ENCODE measurements around the gene TSSC4. TPM values are rescaled to one million over a fixed set of nuclear protein-coding genes. Genes with fewer than 3 reads are reported as not detected.

The TSSC4 gene
- total RNA-seq, 4 donors from 2014 or later, result 13.3 to 38.9 (median 36.0) TPM

DNA sequence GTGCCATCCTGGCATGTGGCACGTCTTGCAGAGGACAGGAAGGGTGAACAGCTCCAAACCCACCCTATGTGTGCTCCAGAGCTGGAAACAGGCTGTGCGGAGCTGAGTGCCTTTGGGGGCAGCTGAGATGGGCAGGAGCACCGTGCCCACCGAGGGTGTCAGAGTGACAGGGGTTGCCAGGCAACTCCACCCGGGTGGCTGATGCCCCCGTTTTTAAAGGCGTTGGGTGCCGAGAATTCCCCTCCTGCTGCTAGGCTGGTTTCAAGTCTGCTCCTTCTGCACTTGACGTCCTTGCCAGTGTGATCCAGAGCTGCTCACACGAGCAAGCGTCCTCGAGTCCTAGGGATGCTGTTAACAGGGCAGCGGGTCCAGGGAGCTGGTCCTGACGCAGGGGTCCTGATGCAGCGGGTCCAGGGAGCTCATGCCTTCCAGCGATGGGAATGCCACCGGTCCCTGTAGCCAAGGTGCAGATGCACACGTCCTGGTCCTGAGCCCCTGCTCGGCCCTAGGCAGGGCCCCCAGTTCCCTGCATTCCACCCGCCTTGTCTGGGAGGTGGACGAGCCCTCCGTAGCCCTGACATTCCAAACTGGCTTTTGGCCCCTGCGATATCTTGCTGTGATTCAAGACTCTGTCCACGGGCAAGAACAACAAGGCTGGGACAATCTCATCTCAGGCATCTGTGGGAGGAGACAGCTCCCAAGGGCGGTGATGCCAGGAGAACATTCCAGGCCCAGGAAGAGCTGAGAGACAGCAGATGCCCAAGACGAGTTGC, 49.2 kb downstream of the TSSC4 start:
- no peak for DNase-seq

DNA sequence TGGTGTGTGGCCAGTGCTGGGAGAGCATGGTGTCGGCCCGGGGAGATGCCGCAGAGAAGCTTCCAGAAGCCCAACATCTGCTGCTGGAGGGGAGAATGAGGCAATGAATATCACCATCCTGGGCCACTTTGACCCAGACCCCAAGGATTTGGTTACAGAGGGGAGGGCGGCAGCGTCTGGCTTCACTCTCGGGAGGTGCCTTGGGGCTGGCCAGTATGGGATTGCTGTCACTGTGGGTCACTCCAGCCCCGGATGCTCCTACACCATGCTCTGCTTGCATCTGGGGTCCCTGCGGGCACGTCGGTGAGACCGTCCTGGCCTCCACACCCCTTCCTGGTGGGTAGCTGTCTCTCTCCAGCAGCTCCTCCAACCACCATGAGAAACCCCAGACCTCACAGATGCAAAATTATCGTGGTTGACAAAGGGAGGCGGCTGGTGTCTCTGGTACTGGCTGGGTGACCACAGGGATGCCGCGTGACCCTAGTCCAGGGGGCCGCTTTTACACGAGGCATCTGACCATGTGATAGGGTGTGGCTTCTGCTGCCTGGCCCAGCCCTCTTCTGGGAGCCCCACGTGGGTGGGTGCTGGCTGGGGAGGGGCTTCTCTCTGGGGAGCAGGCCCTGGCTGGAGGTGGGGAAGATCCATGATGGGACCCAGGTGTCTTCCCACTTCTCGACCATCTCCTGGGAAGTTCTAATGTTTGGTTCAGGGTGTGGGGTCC, 49.9 kb downstream of the TSSC4 start:
- 79 to 80% methylated on average over 3 to 17 of the region's 19 CpGs for WGBS, 2 donors (ENCODE audit: low coverage in 1 of 2)
- in situ Hi-C loops (cut with MboI; ENCODE audit: low pct_ligation_motif_present in 1 of 4, low pct_unique_long_range_greater_than_20kb in 1 of 4, low sequenced_read_pairs in 3 of 4) (no loop called here), intact Hi-C loops (cut with DNase I; ENCODE audit: low total_unique reads) (no loop called here)
- Histone ChIP-seq H3K4me1 (peaks cover 3 to 25% (median 20%) of the 10 kb centered on the region in 4 donors), H3K9me3 (no peaks in the 10 kb centered on the region), H3K27ac (no peak overlapping the region), H3K4me3 (no peak overlapping the region), H3K36me3 (no peaks in the 10 kb centered on the region), H3K27me3 (peaks cover 3% of the 10 kb centered on the region)
- TF ChIP-seq, protein P1, sequence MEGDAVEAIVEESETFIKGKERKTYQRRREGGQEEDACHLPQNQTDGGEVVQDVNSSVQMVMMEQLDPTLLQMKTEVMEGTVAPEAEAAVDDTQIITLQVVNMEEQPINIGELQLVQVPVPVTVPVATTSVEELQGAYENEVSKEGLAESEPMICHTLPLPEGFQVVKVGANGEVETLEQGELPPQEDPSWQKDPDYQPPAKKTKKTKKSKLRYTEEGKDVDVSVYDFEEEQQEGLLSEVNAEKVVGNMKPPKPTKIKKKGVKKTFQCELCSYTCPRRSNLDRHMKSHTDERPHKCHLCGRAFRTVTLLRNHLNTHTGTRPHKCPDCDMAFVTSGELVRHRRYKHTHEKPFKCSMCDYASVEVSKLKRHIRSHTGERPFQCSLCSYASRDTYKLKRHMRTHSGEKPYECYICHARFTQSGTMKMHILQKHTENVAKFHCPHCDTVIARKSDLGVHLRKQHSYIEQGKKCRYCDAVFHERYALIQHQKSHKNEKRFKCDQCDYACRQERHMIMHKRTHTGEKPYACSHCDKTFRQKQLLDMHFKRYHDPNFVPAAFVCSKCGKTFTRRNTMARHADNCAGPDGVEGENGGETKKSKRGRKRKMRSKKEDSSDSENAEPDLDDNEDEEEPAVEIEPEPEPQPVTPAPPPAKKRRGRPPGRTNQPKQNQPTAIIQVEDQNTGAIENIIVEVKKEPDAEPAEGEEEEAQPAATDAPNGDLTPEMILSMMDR (IDR thresholded peaks at IDR 0.05), result no peak
- TF ChIP-seq POLR2AphosphoS5 (IDR thresholded peaks at IDR 0.05), result no peak
- TF ChIP-seq POLR2A (IDR thresholded peaks at IDR 0.05), result no peak
- no peak for TF ChIP-seq EP300 (IDR thresholded peaks at IDR 0.05; ENCODE audit: low read depth)
- DNase-seq, result no peak

More for the DNA sequence above, 49.2 kb downstream of the TSSC4 start:
- Histone ChIP-seq H3K4me3 (no peak overlapping the region), H3K4me1 (peaks cover 3 to 28% (median 22%) of the 10 kb centered on the region in 4 donors), H3K9me3 (no peaks in the 10 kb centered on the region), H3K27ac (no peak overlapping the region), H3K36me3 (no peaks in the 10 kb centered on the region), H3K27me3 (peaks cover 6% of the 10 kb centered on the region)
- 57 to 87% methylated on average over 1 to 23 of the region's 26 CpGs for WGBS, 2 donors (ENCODE audit: low coverage in 1 of 2)
- no peak for TF ChIP-seq POLR2A (IDR thresholded peaks at IDR 0.05)
- intact Hi-C loops (cut with DNase I; ENCODE audit: low total_unique reads) (no loop called here), in situ Hi-C loops (cut with MboI; ENCODE audit: low pct_ligation_motif_present in 1 of 4, low pct_unique_long_range_greater_than_20kb in 1 of 4, low sequenced_read_pairs in 3 of 4) (loop anchor here in 1 of 4 donors (25.0 kb wide), 1 partner anchor 438 kb away; the partner anchor contains the start of gene CDKN1C)

DNA sequence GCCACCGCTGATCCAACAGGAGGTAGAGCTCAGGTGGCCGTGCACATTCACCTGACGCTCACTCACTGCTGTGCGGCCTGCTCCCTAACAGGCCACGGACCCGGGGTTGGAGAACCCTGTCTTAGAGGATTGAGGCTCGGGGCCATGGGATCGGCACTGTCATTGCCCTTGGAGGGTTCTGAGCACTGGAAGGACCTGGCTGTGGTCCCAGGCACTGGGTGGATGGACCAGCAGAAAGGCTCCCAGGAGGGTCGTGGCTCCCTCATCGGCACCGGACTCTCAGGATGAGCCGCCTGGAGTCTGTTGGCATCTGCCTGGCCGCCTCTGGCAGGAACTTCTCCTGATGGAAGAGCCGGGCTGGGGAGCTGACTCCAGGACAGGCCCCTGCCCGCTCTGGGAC, 50.8 kb downstream of the TSSC4 start:
- no peak for DNase-seq
- Histone ChIP-seq H3K27me3 (no peaks in the 10 kb centered on the region), H3K4me1 (peaks cover 3 to 16% (median 12%) of the 10 kb centered on the region in 4 donors), H3K27ac (no peak overlapping the region), H3K9me3 (no peaks in the 10 kb centered on the region), H3K36me3 (no peaks in the 10 kb centered on the region), H3K4me3 (no peak overlapping the region)
- WGBS, 2 donors (ENCODE audit: low coverage in 1 of 2), result 92% methylated on average over 13 of the region's 15 CpGs; no CpG with 5 or more reads in 1 of the 2 donors
- intact Hi-C loops (cut with DNase I; ENCODE audit: low total_unique reads) (no loop called here), in situ Hi-C loops (cut with MboI; ENCODE audit: low pct_ligation_motif_present in 1 of 4, low pct_unique_long_range_greater_than_20kb in 1 of 4, low sequenced_read_pairs in 3 of 4) (no loop called here)
- TF ChIP-seq, protein P1 (IDR thresholded peaks at IDR 0.05), result no peak
- TF ChIP-seq POLR2A (IDR thresholded peaks at IDR 0.05) (no peak), EP300 (IDR thresholded peaks at IDR 0.05; ENCODE audit: low read depth) (no peak), POLR2AphosphoS5 (IDR thresholded peaks at IDR 0.05) (no peak)

DNA sequence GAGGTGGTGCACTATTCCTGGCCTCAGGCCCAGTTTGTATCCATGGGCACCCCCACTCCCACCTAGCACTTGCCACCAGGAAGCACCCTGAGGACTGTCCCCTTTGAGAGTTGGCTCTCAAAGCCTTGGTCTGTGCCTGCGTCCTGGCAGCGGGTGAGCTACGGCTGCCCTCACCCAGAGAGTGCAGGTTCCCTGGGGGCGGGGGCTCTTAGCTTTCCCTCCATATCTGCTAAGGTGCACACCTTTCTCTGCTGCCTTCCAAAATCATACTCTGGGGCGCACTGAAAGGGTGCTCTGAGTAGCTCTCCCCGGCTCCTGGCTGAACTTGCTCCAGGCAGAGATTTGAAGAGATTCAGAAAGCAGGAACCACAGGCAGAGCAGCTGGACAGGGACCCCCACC, 51.4 kb downstream of the TSSC4 start:
- Histone ChIP-seq H3K36me3 (no peaks in the 10 kb centered on the region), H3K9me3 (no peaks in the 10 kb centered on the region), H3K4me1 (peaks cover 3 to 11% (median 6%) of the 10 kb centered on the region in 4 donors), H3K27me3 (no peaks in the 10 kb centered on the region), H3K27ac (no peak overlapping the region), H3K4me3 (no peak overlapping the region)
- DNase-seq, result no peak
- intact Hi-C loops (cut with DNase I; ENCODE audit: low total_unique reads), result no loop called here
- WGBS, 2 donors (ENCODE audit: low coverage in 1 of 2), result 80% methylated on average over 6 of the region's 6 CpGs; no CpG with 5 or more reads in 1 of the 2 donors
- in situ Hi-C loops (cut with MboI; ENCODE audit: low pct_ligation_motif_present in 1 of 4, low pct_unique_long_range_greater_than_20kb in 1 of 4, low sequenced_read_pairs in 3 of 4), result no loop called here
- TF ChIP-seq POLR2AphosphoS5 (IDR thresholded peaks at IDR 0.05) (no peak), EP300 (IDR thresholded peaks at IDR 0.05; ENCODE audit: low read depth) (no peak), POLR2A (IDR thresholded peaks at IDR 0.05) (no peak)
- TF ChIP-seq, protein P1 (IDR thresholded peaks at IDR 0.05), result no peak
